ENCODE data around the gene VWF. TPM values are rescaled to one million over a fixed set of nuclear protein-coding genes. Genes with fewer than 3 reads are reported as not detected.

The VWF gene
- total and polyA plus RNA-seq, 2 of the 13 experiments (the other 11 are each of a cell fraction or from before 2014, with no cell fraction given), result 0.20 to 0.25 TPM

GRCh38 chr12:6058481-6059161 is 65.8 kb downstream of the VWF start (continued):
- TF ChIP-seq ARID5B (CRISPR knock-in tag; IDR thresholded peaks at IDR 0.05) (peak; percentile 66; the same call in 1 of the 2 replicates), CREB3 (CRISPR knock-in tag; IDR thresholded peaks at IDR 0.05) (no peak), HDAC2 (CRISPR knock-in tag; IDR thresholded peaks at IDR 0.05) (peak; percentile 77), FOXA3 (CRISPR knock-in tag; IDR thresholded peaks at IDR 0.05) (peak; percentile 49), KLF11 (CRISPR knock-in tag; IDR thresholded peaks at IDR 0.05) (0 out of 2 replicates have a peak, but pooled peaks have one; percentile 35), SRY (CRISPR knock-in tag; IDR thresholded peaks at IDR 0.05) (peak; percentile 82; the same call in 1 of the 2 replicates), ZNF318 (CRISPR knock-in tag; IDR thresholded peaks at IDR 0.05) (no peak), NBN (conservative IDR thresholded peaks at IDR 0.05) (no peak), ESRRA (CRISPR knock-in tag; IDR thresholded peaks at IDR 0.05; ENCODE audit: low read depth) (peak; percentile 86; the same call in 1 of the 2 replicates)
- TF ChIP-seq, protein P1, sequence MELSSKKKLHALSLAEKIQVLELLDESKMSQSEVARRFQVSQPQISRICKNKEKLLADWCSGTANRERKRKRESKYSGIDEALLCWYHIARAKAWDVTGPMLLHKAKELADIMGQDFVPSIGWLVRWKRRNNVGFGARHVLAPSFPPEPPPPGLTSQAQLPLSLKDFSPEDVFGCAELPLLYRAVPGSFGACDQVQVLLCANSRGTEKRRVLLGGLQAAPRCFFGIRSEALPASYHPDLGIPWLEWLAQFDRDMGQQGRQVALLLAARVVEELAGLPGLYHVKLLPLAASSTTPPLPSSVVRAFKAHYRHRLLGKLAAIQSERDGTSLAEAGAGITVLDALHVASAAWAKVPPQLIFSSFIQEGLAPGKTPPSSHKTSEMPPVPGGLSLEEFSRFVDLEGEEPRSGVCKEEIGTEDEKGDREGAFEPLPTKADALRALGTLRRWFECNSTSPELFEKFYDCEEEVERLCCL (CRISPR knock-in tag; IDR thresholded peaks at IDR 0.05; ENCODE audit: borderline replicate concordance), result no peak

All from HepG2 (cell line).